Endothelial cell (in vitro differentiated cells): ENCODE measurements around the gene SEMA6A. TPM values are rescaled to one million over a fixed set of nuclear protein-coding genes. Genes with fewer than 3 reads are reported as not detected.

Source experiments
- DNase-seq: peaks from one replicate; pipeline ENCODE4 v3.0.0; 2021; ENCODE audit warnings: low spot score
- H3K27ac Mint-ChIP-seq: one replicate; pipeline ENCODE4 v1.8.0; 2021; ENCODE audit warnings: mixed read lengths, inconsistent platforms; ENCODE audit not compliant: unreplicated experiment
- H3K27me3 Mint-ChIP-seq: one replicate; pipeline ENCODE4 v1.8.0; 2021; ENCODE audit warnings: mild to moderate bottlenecking, moderate library complexity, mixed read lengths, inconsistent platforms; ENCODE audit not compliant: unreplicated experiment
- H3K36me3 Mint-ChIP-seq: one replicate; pipeline ENCODE4 v1.8.0; 2021; ENCODE audit warnings: mild to moderate bottlenecking, low read depth, mixed read lengths, inconsistent platforms; ENCODE audit not compliant: unreplicated experiment
- H3K4me1 Mint-ChIP-seq: one replicate; pipeline ENCODE4 v1.8.0; 2021; ENCODE audit warnings: mild to moderate bottlenecking, mixed read lengths, inconsistent platforms; ENCODE audit not compliant: unreplicated experiment
- H3K4me3 Mint-ChIP-seq: one replicate; pipeline ENCODE4 v1.8.0; 2021; ENCODE audit warnings: mild to moderate bottlenecking, mixed read lengths, inconsistent platforms; ENCODE audit not compliant: unreplicated experiment
- H3K9me3 Mint-ChIP-seq: one replicate; pipeline ENCODE4 v1.8.0; 2021; ENCODE audit warnings: mixed read lengths, inconsistent platforms; ENCODE audit not compliant: unreplicated experiment
- total RNA-seq: library from RNA; stranded (reverse); fragmentation: NEBNext Ultra II Directional; extraction: Animal tissue kit (Norgen Biotek cat#: 25700); gene quantifications from one replicate; pipeline ENCODE4 v1.2.1, GENCODE V29; 2021; ENCODE audit not compliant: unreplicated experiment
- TF ChIP-seq, protein P1 (sequence below): fragments of 200-600 bp; sonication (generic); IDR thresholded peaks from one replicate; pipeline ENCODE4 v1.5.0; 2021; ENCODE audit warnings: antibody characterized with exemption; ENCODE audit not compliant: unreplicated experiment

Gene SEMA6A
- total RNA-seq, 1 donor from 2014 or later, result 180 TPM

DNA sequence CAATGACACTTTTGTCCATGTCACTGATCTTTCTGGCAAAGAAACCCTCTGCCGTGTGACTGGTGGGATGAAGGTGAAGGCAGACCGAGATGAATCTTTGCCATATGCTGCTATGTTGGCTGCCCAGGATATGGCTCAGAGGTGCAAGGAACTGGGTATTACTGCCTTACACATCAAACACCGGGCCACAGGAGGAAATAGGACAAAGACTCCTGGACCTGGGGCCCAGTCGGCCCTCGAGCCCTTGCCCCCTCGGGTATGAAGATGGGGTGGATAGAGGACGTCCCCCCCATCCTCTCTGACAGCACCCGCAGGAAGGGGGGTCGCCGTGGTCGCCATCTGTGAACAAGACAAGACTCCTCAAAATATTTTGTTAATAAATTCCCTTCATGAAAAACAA lies 12.0 kb downstream of the SEMA6A start:
- no peak for DNase-seq
- Mint-ChIP-seq H3K4me1 (peaks cover 73% of the 10 kb centered on the region), H3K27ac (no peak overlapping the region), H3K27me3 (peaks cover 2% of the 10 kb centered on the region), H3K9me3 (no peaks in the 10 kb centered on the region), H3K36me3 (no peaks in the 10 kb centered on the region), H3K4me3 (no peak overlapping the region)
- TF ChIP-seq, protein P1, sequence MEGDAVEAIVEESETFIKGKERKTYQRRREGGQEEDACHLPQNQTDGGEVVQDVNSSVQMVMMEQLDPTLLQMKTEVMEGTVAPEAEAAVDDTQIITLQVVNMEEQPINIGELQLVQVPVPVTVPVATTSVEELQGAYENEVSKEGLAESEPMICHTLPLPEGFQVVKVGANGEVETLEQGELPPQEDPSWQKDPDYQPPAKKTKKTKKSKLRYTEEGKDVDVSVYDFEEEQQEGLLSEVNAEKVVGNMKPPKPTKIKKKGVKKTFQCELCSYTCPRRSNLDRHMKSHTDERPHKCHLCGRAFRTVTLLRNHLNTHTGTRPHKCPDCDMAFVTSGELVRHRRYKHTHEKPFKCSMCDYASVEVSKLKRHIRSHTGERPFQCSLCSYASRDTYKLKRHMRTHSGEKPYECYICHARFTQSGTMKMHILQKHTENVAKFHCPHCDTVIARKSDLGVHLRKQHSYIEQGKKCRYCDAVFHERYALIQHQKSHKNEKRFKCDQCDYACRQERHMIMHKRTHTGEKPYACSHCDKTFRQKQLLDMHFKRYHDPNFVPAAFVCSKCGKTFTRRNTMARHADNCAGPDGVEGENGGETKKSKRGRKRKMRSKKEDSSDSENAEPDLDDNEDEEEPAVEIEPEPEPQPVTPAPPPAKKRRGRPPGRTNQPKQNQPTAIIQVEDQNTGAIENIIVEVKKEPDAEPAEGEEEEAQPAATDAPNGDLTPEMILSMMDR, result no peak

DNA sequence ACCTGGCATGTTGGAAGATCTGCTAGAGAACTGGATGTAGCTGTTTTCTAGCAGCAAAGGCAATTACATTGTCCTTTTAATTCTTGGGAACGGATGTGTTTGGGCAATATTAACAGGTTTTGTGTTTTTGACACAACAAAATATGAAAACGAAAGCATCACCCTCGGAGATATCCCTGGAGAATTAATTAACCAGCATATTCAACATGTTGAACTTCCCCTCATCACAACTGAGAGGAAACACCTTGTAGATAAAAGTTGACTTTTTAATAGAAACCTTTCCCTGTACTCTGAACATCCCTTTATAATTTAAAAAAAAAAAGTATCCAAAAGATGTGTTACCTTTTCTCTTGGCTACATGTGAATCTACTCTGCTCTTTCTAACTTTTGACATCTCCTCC lies 13.0 kb downstream of the SEMA6A start:
- H3K27me3 Mint-ChIP-seq, result peaks cover 2% of the 10 kb centered on the region
- no peak overlapping the region for H3K27ac Mint-ChIP-seq
- H3K9me3 Mint-ChIP-seq, result no peaks in the 10 kb centered on the region
- no peak overlapping the region for H3K4me3 Mint-ChIP-seq
- peaks cover 72% of the 10 kb centered on the region for H3K4me1 Mint-ChIP-seq
- no peaks in the 10 kb centered on the region for H3K36me3 Mint-ChIP-seq
- TF ChIP-seq, protein P1, result no peak
- DNase-seq, result no peak

DNA sequence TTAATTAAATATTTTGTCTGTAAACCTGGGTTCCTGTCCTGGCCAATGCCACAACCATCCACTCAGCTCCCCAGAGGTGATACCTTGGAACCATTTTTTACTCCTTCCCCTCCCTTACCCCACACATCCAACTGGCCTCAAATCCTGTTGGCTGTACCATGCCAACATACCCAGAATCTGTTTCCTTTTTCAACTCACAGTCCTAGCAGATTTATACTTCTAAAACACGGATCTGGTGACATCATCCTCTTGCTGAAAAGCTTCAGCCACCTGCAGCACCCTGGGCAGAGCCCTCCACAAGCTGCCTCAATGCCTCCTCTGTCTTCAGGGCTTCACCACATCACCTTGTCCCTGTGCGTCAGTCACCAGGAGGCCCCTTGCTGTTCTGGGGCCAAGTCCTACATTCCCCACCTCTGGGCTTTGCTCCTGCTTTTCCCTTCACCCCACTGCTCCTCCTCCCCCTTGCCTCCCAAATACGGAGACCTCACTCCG lies 14.9 kb downstream of the SEMA6A start:
- Mint-ChIP-seq H3K9me3 (no peaks in the 10 kb centered on the region), H3K4me3 (peak overlapping the region; percentile 60), H3K36me3 (no peaks in the 10 kb centered on the region), H3K27ac (peak overlapping the region; percentile 90), H3K4me1 (peaks cover 79% of the 10 kb centered on the region), H3K27me3 (peaks cover 2% of the 10 kb centered on the region)
- TF ChIP-seq, protein P1, result no peak
- DNase-seq, result no peak

DNA sequence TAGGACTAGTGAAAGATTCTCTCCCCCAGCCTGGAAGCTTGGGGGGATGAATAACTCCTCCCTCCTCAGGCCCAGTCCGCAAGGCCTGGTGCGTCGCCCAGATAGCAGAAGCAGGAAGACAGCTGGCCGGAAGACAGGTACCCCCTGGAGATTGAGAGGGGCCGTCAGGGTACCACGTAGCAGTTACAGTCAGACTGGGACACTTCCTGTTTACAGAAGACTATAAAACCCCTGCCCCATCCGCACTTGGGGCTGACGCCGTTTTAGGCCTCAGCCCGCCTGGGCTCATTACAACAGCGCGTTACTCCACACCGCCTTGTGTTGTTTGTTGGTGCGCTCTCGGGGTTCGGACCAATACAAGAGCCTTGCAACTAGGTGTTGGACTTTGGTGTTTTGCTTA lies 15.4 kb downstream of the SEMA6A start:
- H3K4me1 Mint-ChIP-seq, result peaks cover 81% of the 10 kb centered on the region
- H3K27ac Mint-ChIP-seq, result peak overlapping the region; percentile 90
- no peak overlapping the region for H3K4me3 Mint-ChIP-seq
- no peaks in the 10 kb centered on the region for H3K9me3 Mint-ChIP-seq
- no peaks in the 10 kb centered on the region for H3K36me3 Mint-ChIP-seq
- peaks cover 2% of the 10 kb centered on the region for H3K27me3 Mint-ChIP-seq
- peak; percentile 55 for DNase-seq
- TF ChIP-seq, protein P1, result no peak

DNA sequence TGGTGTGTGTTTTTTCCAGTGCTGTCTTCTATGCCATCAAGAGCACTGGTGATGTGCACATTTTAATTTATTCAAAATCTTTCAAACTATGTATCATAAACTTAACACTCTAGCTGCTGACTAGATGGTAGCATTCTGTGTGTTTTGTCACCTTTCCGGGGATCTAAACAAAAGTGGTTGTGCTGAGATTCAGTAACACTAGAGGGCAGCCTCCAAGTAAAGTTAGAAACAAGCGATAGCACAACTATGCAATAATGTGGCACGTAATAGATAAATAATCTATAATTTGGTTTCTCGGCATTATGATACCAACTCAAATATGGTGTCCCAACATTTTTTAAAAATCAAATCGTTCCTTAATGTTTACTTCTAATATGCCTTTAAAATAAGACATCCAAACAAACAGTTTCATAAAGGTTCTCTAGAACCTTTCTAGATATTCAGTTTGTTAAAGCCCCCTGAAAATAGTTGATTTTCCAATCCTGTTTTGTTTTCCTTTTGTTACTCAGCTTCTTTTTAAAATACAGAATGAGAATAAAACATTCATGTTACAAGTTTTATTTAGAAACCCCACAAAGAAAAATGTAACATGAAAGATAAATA lies 16.9 kb downstream of the SEMA6A start:
- peaks cover 81% of the 10 kb centered on the region for H3K4me1 Mint-ChIP-seq
- H3K27me3 Mint-ChIP-seq, result peaks cover 2% of the 10 kb centered on the region
- H3K9me3 Mint-ChIP-seq, result no peaks in the 10 kb centered on the region
- TF ChIP-seq, protein P1, result peak; percentile 7
- H3K4me3 Mint-ChIP-seq, result no peak overlapping the region
- no peak overlapping the region for H3K27ac Mint-ChIP-seq
- no peak for DNase-seq
- no peaks in the 10 kb centered on the region for H3K36me3 Mint-ChIP-seq
